ENCODE results near the gene MDFIC.

Gene MDFIC

DNA sequence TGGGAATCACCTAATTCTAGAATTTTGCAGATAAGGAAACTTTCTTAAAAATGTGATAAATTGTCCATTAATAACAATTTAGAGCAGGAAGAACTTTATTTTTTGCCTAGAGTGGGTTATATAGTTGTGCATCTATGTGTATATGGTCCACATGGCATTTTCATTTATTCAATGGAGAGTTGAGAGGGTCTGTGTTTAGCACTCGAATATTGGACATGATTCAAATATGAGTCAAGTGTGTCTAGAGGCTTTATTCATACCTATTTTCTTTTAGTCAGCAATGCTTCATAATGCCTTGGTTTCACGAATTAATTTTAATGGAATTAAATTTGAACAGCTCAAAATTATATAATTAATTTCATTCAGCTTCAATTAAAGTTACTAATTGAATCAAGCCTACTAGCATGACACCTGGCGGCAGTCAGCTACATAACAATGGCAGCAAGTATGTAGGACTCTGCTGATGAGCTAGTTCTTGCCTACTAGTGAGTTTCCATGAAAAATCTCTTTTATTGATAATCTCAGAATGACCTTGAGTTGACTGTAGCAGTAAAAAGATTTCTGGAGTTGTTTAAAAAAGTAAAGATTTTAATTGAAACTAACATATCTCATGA is 17.7 kb downstream of the MDFIC start:
- Mint-ChIP-seq H3K27ac (no peak overlapping the region), H3K4me3 (no peak overlapping the region), H3K36me3 (ENCODE audit: low read depth) (peaks cover 11% of the 10 kb centered on the region), H3K27me3 (ENCODE audit: low read depth) (no peaks in the 10 kb centered on the region), H3K9me3 (no peaks in the 10 kb centered on the region), H3K4me1 (peaks cover 19% of the 10 kb centered on the region)
- TF ChIP-seq CTCF (IDR thresholded peaks at IDR 0.05; ENCODE audit: unreplicated experiment in 3 of 3): no peak

DNA sequence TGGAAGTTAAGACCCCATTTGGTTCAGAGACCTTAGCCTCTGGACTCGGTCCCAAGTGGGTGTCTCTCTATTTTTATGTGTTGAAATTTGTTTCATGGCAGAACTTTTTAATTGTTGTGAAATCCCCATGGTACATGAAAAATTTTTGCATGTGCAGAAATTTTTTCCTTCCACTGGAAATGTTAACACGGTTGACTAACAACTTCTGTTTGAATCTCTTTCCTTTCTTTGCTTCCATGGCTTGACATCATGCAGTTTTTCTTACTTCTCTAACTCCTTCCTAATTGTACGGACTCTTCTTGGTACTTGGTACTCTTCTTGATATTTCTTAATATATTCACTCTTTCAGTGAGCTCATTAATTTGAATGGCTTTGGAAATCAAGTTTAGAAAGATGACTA is 18.3 kb downstream of the MDFIC start:
- H3K9me3 Mint-ChIP-seq: no peaks in the 10 kb centered on the region
- TF ChIP-seq CTCF (IDR thresholded peaks at IDR 0.05; ENCODE audit: unreplicated experiment in 3 of 3): no peak
- H3K4me1 Mint-ChIP-seq: peaks cover 21% of the 10 kb centered on the region
- no peak overlapping the region for H3K27ac Mint-ChIP-seq
- no peaks in the 10 kb centered on the region for H3K27me3 Mint-ChIP-seq (ENCODE audit: low read depth)
- H3K4me3 Mint-ChIP-seq: no peak overlapping the region
- H3K36me3 Mint-ChIP-seq (ENCODE audit: low read depth): peaks cover 11% of the 10 kb centered on the region

DNA sequence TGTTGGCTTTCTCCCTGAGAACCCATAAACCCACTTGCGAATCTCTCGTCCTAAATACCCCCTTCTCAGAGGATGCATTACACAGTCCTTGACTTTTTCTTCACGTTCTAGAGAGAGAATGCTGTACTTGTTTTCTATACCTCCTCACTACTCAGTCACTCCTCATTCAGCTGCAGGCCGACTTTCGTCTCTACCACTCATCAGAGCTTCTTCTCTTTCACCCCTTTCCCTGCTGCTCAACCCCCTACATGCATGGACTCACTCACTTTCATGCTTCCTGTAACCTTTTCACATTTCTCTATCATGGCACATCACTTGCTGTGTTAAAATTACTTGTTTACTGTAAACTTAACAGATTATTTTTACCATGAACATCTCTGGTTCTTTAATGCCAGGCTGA is 19.8 kb downstream of the MDFIC start:
- H3K27ac Mint-ChIP-seq: no peak overlapping the region
- peaks cover 13% of the 10 kb centered on the region for H3K36me3 Mint-ChIP-seq (ENCODE audit: low read depth)
- H3K4me1 Mint-ChIP-seq: peaks cover 23% of the 10 kb centered on the region
- no peaks in the 10 kb centered on the region for H3K27me3 Mint-ChIP-seq (ENCODE audit: low read depth)
- TF ChIP-seq CTCF (IDR thresholded peaks at IDR 0.05; ENCODE audit: unreplicated experiment in 3 of 3): no peak
- H3K4me3 Mint-ChIP-seq: no peak overlapping the region
- no peaks in the 10 kb centered on the region for H3K9me3 Mint-ChIP-seq

- no peak for TF ChIP-seq CTCF (IDR thresholded peaks at IDR 0.05; ENCODE audit: unreplicated experiment in 3 of 3)
- Mint-ChIP-seq H3K4me3 (no peak overlapping the region), H3K27me3 (ENCODE audit: low read depth) (no peaks in the 10 kb centered on the region), H3K27ac (peak overlapping the region in 2 of 3 experiments; percentile 61 to 98), H3K9me3 (no peaks in the 10 kb centered on the region), H3K4me1 (peaks cover 23% of the 10 kb centered on the region), H3K36me3 (ENCODE audit: low read depth) (peaks cover 18% of the 10 kb centered on the region)
Measured at GRCh38 chr7:114942446-114943175, 20.7 kb downstream of the MDFIC start.

GRCh38 chr7:114943530-114943929 is 21.6 kb downstream of the MDFIC start:
- no peak for TF ChIP-seq CTCF (IDR thresholded peaks at IDR 0.05; ENCODE audit: unreplicated experiment in 3 of 3)
- Mint-ChIP-seq H3K27me3 (ENCODE audit: low read depth) (no peaks in the 10 kb centered on the region), H3K4me1 (peaks cover 23% of the 10 kb centered on the region), H3K9me3 (no peaks in the 10 kb centered on the region), H3K36me3 (ENCODE audit: low read depth) (peaks cover 18% of the 10 kb centered on the region), H3K27ac (peak overlapping the region in 2 of 3 experiments; percentile 98), H3K4me3 (no peak overlapping the region)

Data from nephron (organoid).